ENCODE measurements around the gene CARD10. TPM values are rescaled to one million over a fixed set of nuclear protein-coding genes. Genes with fewer than 3 reads are reported as not detected.
A peak's percentile ranks its signal among the peaks of the same experiment; 100 is the strongest.

CARD10 gene
- total and polyA plus RNA-seq, 4 donors: 6.8 to 16.3 (median 10.2) TPM

DNA sequence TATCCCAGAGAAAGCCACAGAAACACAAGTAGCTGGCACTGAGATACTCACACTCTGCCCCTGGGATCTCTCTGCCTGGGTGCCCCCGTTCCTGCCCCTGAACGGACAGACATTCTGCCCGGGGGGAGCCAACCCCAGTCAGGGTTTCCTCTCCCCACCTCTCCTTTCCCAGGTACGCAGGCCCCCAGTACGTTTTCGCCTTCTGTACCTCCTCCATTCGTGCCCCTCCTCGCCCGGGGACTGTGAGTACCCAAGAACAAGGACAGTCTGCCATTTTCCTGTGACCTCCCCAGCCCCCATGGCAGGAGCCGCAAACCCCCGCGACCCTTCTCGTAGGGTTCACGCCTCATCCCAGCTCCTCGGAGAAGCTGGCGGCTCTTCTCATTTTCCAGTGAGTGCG lies 62.9 kb downstream of the CARD10 start:
- peaks cover 0 to 6% (median 0%) of the 10 kb centered on the region in 5 donors for H3K4me1 ChIP-seq (ENCODE audit: control insufficient read depth in 5 of 5, insufficient read depth in 5 of 5, low read length in 5 of 5)
- H3K9me3 ChIP-seq (ENCODE audit: control insufficient read depth in 4 of 4, insufficient read depth in 3 of 4, low read length in 3 of 4): no peaks in the 10 kb centered on the region
- ATAC-seq (ENCODE audit: insufficient read depth, low FRiP score): no peak
- H3K9ac ChIP-seq (ENCODE audit: insufficient read depth in 1 of 2, low read length in 2 of 2): no peak overlapping the region
- TF ChIP-seq CTCF (IDR thresholded peaks at IDR 0.05; ENCODE audit: control extremely low read depth, extremely low read depth): no peak
- H3K36me3 ChIP-seq (ENCODE audit: control insufficient read depth in 4 of 4, insufficient read depth in 4 of 4, low read length in 4 of 4): no peaks in the 10 kb centered on the region
- H3K27ac ChIP-seq (ENCODE audit: low read depth in 1 of 2, low read length in 1 of 2): no peak overlapping the region
- 78 to 89% methylated on average over 17 of the region's 17 CpGs for WGBS, 2 donors
- H3K27me3 ChIP-seq (ENCODE audit: control insufficient read depth in 3 of 3, insufficient read depth in 3 of 3, low read length in 2 of 3): peaks cover 0 to 6% (median 0%) of the 10 kb centered on the region in 3 donors
- no peak overlapping the region for H3K4me3 ChIP-seq
- DNase-seq: no peak

DNA sequence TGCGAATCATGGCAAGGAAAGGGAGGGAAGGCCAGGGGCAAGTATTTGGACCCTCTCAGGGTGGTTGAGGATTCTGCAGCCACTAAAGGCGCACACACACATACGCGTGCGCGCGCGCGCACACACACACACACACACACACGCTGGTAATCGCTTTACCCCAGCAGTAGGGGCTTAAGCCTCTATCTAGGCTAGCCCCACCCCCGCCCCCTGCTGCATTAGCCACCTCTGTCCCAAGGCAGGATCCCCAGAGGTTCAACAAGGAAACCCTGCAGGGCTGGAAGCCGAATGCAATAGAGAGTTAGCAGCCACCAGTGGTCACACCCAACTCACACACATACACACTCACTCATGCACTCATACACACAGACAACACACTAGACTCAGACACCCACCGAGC lies 63.3 kb downstream of the CARD10 start:
- Histone ChIP-seq H3K27ac (ENCODE audit: low read depth in 1 of 2, low read length in 1 of 2) (no peak overlapping the region), H3K4me3 (no peak overlapping the region), H3K9ac (ENCODE audit: insufficient read depth in 1 of 2, low read length in 2 of 2) (no peak overlapping the region), H3K9me3 (ENCODE audit: control insufficient read depth in 4 of 4, insufficient read depth in 3 of 4, low read length in 3 of 4) (no peaks in the 10 kb centered on the region), H3K36me3 (ENCODE audit: control insufficient read depth in 4 of 4, insufficient read depth in 4 of 4, low read length in 4 of 4) (no peaks in the 10 kb centered on the region), H3K27me3 (ENCODE audit: control insufficient read depth in 3 of 3, insufficient read depth in 3 of 3, low read length in 2 of 3) (peaks cover 0 to 6% (median 0%) of the 10 kb centered on the region in 3 donors), H3K4me1 (ENCODE audit: control insufficient read depth in 5 of 5, insufficient read depth in 5 of 5, low read length in 5 of 5) (peaks cover 0 to 6% (median 0%) of the 10 kb centered on the region in 5 donors)
- DNase-seq (no peak), ATAC-seq (ENCODE audit: insufficient read depth, low FRiP score) (no peak)
- TF ChIP-seq CTCF (IDR thresholded peaks at IDR 0.05; ENCODE audit: control extremely low read depth, extremely low read depth): no peak
- WGBS, 2 donors: 70 to 78% methylated on average over 14 of the region's 14 CpGs

- Histone ChIP-seq H3K27ac (ENCODE audit: low read depth in 1 of 2, low read length in 1 of 2) (no peak overlapping the region), H3K4me3 (no peak overlapping the region), H3K36me3 (ENCODE audit: control insufficient read depth in 4 of 4, insufficient read depth in 4 of 4, low read length in 4 of 4) (no peaks in the 10 kb centered on the region), H3K9ac (ENCODE audit: insufficient read depth in 1 of 2, low read length in 2 of 2) (no peak overlapping the region), H3K9me3 (ENCODE audit: control insufficient read depth in 4 of 4, insufficient read depth in 3 of 4, low read length in 3 of 4) (no peaks in the 10 kb centered on the region), H3K4me1 (ENCODE audit: control insufficient read depth in 5 of 5, insufficient read depth in 5 of 5, low read length in 5 of 5) (peaks cover 0 to 6% (median 0%) of the 10 kb centered on the region in 5 donors), H3K27me3 (ENCODE audit: control insufficient read depth in 3 of 3, insufficient read depth in 3 of 3, low read length in 2 of 3) (peaks cover 0 to 6% (median under 1%) of the 10 kb centered on the region in 3 donors)
- no peak for TF ChIP-seq CTCF (IDR thresholded peaks at IDR 0.05; ENCODE audit: control extremely low read depth, extremely low read depth)
- peak; percentile 46 to 71 (median 57) for DNase-seq
- peak; percentile 62 for ATAC-seq (ENCODE audit: insufficient read depth, low FRiP score)
- WGBS, 2 donors: 49 to 57% methylated on average over 21 of the region's 21 CpGs
Observed at GRCh38 chr22:37454857-37455686, 64.1 kb downstream of the CARD10 start.

Data from lung (tissue), 12 donors.